ENCODE data around the gene SLC12A7. TPM values are rescaled to one million over a fixed set of nuclear protein-coding genes. Genes with fewer than 3 reads are reported as not detected.

Gene SLC12A7
- total RNA-seq, 1 donor from 2014 or later, result 101 TPM

DNA sequence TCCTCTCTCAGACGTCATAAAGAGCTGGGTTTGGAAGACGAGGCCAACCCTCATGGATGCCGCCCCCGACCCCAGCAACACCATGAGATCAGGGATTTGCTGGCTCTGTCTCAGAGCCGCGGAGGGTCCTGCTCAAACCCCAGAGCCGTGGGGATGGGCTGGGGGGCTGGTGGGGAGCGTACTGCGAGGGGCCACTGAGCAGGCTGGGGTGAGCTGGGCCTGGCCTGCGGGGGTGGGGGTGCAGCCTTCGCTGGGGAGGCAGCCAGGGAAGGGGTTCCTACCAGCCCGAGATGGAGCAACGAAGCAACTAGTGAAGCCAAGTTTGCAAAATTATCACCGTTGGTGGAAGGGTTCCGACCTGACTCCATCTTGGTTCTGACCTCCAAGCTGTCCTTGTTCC, 5.1 kb upstream of the SLC12A7 start:
- Histone ChIP-seq H3K4me1 (no peaks in the 10 kb centered on the region), H3K4me3 (no peak overlapping the region), H3K27ac (no peak overlapping the region), H3K36me3 (no peaks in the 10 kb centered on the region), H3K27me3 (no peaks in the 10 kb centered on the region), H3K9me3 (no peaks in the 10 kb centered on the region)
- no peak for DNase-seq (ENCODE audit: low spot score in 2 of 2)
- TF ChIP-seq CTCF (IDR thresholded peaks at IDR 0.05), result no peak
- intact Hi-C loops (cut with DNase I), result no loop called here

- H3K9me3 ChIP-seq, result no peaks in the 10 kb centered on the region
- no peak overlapping the region for H3K27ac ChIP-seq
- H3K4me1 ChIP-seq, result no peaks in the 10 kb centered on the region
- H3K4me3 ChIP-seq, result no peak overlapping the region
- no peaks in the 10 kb centered on the region for H3K36me3 ChIP-seq
- intact Hi-C loops (cut with DNase I), result no loop called here
- DNase-seq (ENCODE audit: low spot score in 2 of 2), result no peak
- H3K27me3 ChIP-seq, result no peaks in the 10 kb centered on the region
- TF ChIP-seq CTCF (IDR thresholded peaks at IDR 0.05), result no peak
Observed at GRCh38 chr5:1116109-1116740, 4.4 kb upstream of the SLC12A7 start.

GRCh38 chr5:1115123-1115815, 3.4 kb upstream of the SLC12A7 start:
- no peak for TF ChIP-seq CTCF (IDR thresholded peaks at IDR 0.05)
- Histone ChIP-seq H3K4me3 (no peak overlapping the region), H3K27me3 (no peaks in the 10 kb centered on the region), H3K4me1 (no peaks in the 10 kb centered on the region), H3K36me3 (no peaks in the 10 kb centered on the region), H3K27ac (no peak overlapping the region), H3K9me3 (no peaks in the 10 kb centered on the region)
- DNase-seq (ENCODE audit: low spot score in 2 of 2), result no peak
- intact Hi-C loops (cut with DNase I), result no loop called here

- no peak for TF ChIP-seq CTCF (IDR thresholded peaks at IDR 0.05)
- Histone ChIP-seq H3K27me3 (no peaks in the 10 kb centered on the region), H3K27ac (no peak overlapping the region), H3K4me3 (no peak overlapping the region), H3K36me3 (no peaks in the 10 kb centered on the region), H3K9me3 (no peaks in the 10 kb centered on the region), H3K4me1 (no peaks in the 10 kb centered on the region)
- intact Hi-C loops (cut with DNase I), result no loop called here
- no peak for DNase-seq (ENCODE audit: low spot score in 2 of 2)
Observed at GRCh38 chr5:1113805-1114586, 2.1 kb upstream of the SLC12A7 start.

GRCh38 chr5:1113332-1113690, 1.4 kb upstream of the SLC12A7 start:
- H3K27ac ChIP-seq, result no peak overlapping the region
- H3K27me3 ChIP-seq, result no peaks in the 10 kb centered on the region
- intact Hi-C loops (cut with DNase I), result no loop called here
- H3K4me1 ChIP-seq, result no peaks in the 10 kb centered on the region
- no peaks in the 10 kb centered on the region for H3K9me3 ChIP-seq
- H3K36me3 ChIP-seq, result no peaks in the 10 kb centered on the region
- no peak for TF ChIP-seq CTCF (IDR thresholded peaks at IDR 0.05)
- no peak for DNase-seq (ENCODE audit: low spot score in 2 of 2)
- H3K4me3 ChIP-seq, result no peak overlapping the region

Data from ascending aorta (tissue), 2 donors.